ENCODE data around the gene MECP2. TPM values are rescaled to one million over a fixed set of nuclear protein-coding genes. Genes with fewer than 3 reads are reported as not detected.
"Not testable (repeated sequence)": the region's sequence is repeated elsewhere in the genome, so short reads cannot be mapped to it uniquely, and the experiment has no call there.

MECP2 gene
- total RNA-seq, result 28.8 and 45.2 TPM in 2 replicates

GRCh38 chrX:154097589-154098541, at the start of gene MECP2:
TSS of gene MECP2 (minus strand) at chrX:154097717.
- DNase-seq (ENCODE audit: extremely low read depth, low read depth, low spot score), result peak; percentile 34

- DNase-seq (ENCODE audit: extremely low read depth, low read depth, low spot score), result not testable (repeated sequence)
Observed at GRCh38 chrX:154144010-154144409, 46.5 kb upstream of the MECP2 start, which contains the start of gene OPN1LW. TSS of gene OPN1LW (plus strand) at chrX:154144243. CDS start at chrX:154144284, 41 bp downstream.

GRCh38 chrX:154142950-154143745, 45.6 kb upstream of the MECP2 start:
- DNase-seq (ENCODE audit: extremely low read depth, low read depth, low spot score), result no peak

- DNase-seq (ENCODE audit: extremely low read depth, low read depth, low spot score), result no peak
Observed at GRCh38 chrX:154142386-154142785, 44.9 kb upstream of the MECP2 start.

GRCh38 chrX:154140742-154141141, 43.2 kb upstream of the MECP2 start:
- DNase-seq (ENCODE audit: extremely low read depth, low read depth, low spot score), result no peak

- DNase-seq (ENCODE audit: extremely low read depth, low read depth, low spot score), result no peak
Observed at GRCh38 chrX:154140206-154140605, 42.7 kb upstream of the MECP2 start.

GRCh38 chrX:154138857-154139256, 41.3 kb upstream of the MECP2 start:
- no peak for DNase-seq (ENCODE audit: extremely low read depth, low read depth, low spot score)

- no peak for DNase-seq (ENCODE audit: extremely low read depth, low read depth, low spot score)
Observed at GRCh38 chrX:154136627-154137161, 39.2 kb upstream of the MECP2 start.

- DNase-seq (ENCODE audit: extremely low read depth, low read depth, low spot score), result no peak
Observed at GRCh38 chrX:154135458-154136229, 38.1 kb upstream of the MECP2 start.

- no peak for DNase-seq (ENCODE audit: extremely low read depth, low read depth, low spot score)
Observed at GRCh38 chrX:154132366-154132765, 34.8 kb upstream of the MECP2 start.

GRCh38 chrX:154131955-154132354, 34.4 kb upstream of the MECP2 start:
- DNase-seq (ENCODE audit: extremely low read depth, low read depth, low spot score), result no peak

GRCh38 chrX:154126101-154126500, 28.6 kb upstream of the MECP2 start:
- DNase-seq (ENCODE audit: extremely low read depth, low read depth, low spot score), result no peak

- DNase-seq (ENCODE audit: extremely low read depth, low read depth, low spot score), result no peak
Observed at GRCh38 chrX:154125391-154126040, 28.0 kb upstream of the MECP2 start.

GRCh38 chrX:154123241-154124219, 26.0 kb upstream of the MECP2 start:
- peak; percentile 9 for DNase-seq (ENCODE audit: extremely low read depth, low read depth, low spot score)

GRCh38 chrX:154121961-154122360, 24.4 kb upstream of the MECP2 start:
- DNase-seq (ENCODE audit: extremely low read depth, low read depth, low spot score), result no peak

- no peak for DNase-seq (ENCODE audit: extremely low read depth, low read depth, low spot score)
Observed at GRCh38 chrX:154121207-154121606, 23.7 kb upstream of the MECP2 start.

- no peak for DNase-seq (ENCODE audit: extremely low read depth, low read depth, low spot score)
Observed at GRCh38 chrX:154120567-154120966, 23.1 kb upstream of the MECP2 start.

- DNase-seq (ENCODE audit: extremely low read depth, low read depth, low spot score), result no peak
Observed at GRCh38 chrX:154117566-154117965, 20.0 kb upstream of the MECP2 start.
